Astrocyte of the spinal cord (primary cell): ENCODE measurements around the gene CASP5.

Experiments
- DNase-seq: peaks from one replicate; pipeline ENCODE4 v3.0.0; 2011; ENCODE audit warnings: low read depth, low spot score
- H3K4me3 ChIP-seq: 2 replicates; pipeline ENCODE4 v1.5.1; 2011; ENCODE audit warnings: low read depth, mild to moderate bottlenecking, low read length, moderate library complexity
- CTCF ChIP-seq: IDR thresholded peaks from 2 replicates; pipeline ENCODE4 v1.5.1; 2012; ENCODE audit warnings: low read depth, mild to moderate bottlenecking, low read length, inconsistent platforms
- in situ Hi-C: cut with HindIII; loops from 2 replicates; pipeline ENCODE4 v1.10.0; 2017; ENCODE audit warnings: low sequenced_read_pairs

CASP5 gene

GRCh38 chr11:105000797-105001196 lies 22.2 kb downstream of the CASP5 start:
- TF ChIP-seq CTCF, result peak; percentile 47
- in situ Hi-C loops, result no loop called here
- no peak for DNase-seq
- no peak overlapping the region for H3K4me3 ChIP-seq

DNA sequence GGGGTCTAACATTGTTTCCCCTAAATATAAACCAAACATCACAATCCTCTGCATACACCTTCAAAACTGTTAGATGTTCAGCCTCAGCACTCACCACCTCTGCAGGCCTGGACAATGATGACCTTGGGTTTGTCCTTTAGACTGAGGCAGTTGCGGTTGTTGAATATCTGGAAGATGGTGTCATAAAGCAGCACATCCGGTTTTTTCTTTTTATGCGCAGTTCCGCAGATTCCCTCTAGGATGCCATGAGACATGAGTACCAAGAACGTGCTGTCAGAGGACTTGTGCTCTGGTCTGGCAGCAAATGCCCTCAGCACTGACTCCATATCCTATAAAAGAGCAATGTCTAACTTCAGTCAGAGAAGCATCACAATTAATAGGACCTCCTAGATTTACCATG lies 22.8 kb downstream of the CASP5 start:
- DNase-seq, result no peak
- in situ Hi-C loops, result no loop called here
- TF ChIP-seq CTCF, result no peak
- no peak overlapping the region for H3K4me3 ChIP-seq

GRCh38 chr11:104999721-105000120 lies 23.2 kb downstream of the CASP5 start:
- no peak overlapping the region for H3K4me3 ChIP-seq
- TF ChIP-seq CTCF, result no peak
- no peak for DNase-seq
- in situ Hi-C loops, result no loop called here

GRCh38 chr11:104997288-104997687 lies 25.7 kb downstream of the CASP5 start:
- no peak for TF ChIP-seq CTCF
- in situ Hi-C loops, result no loop called here
- no peak overlapping the region for H3K4me3 ChIP-seq
- no peak for DNase-seq

DNA sequence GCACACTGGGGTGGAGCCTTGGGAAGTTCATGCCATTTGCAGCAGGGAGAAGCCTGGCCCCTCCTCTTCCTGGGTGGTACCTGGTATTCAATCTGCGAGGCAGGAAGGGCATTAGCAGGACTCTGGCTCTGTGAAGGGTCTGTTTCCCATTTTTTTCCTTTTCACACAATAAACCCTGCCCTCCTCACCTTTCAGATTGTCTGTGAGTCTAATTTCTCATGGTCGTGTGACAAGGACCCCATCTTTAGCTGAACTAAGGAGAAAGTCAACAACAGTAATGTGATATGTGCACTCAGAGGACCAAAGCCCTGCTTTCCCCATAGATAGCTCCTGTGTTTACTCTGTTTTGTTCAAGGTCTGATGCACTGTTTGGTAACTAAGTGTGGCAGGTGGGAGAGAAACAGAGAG lies 28.0 kb downstream of the CASP5 start:
- H3K4me3 ChIP-seq, result no peak overlapping the region
- no peak for DNase-seq
- in situ Hi-C loops, result no loop called here
- TF ChIP-seq CTCF, result no peak

- no peak for TF ChIP-seq CTCF
- in situ Hi-C loops, result no loop called here
- DNase-seq, result no peak
- no peak overlapping the region for H3K4me3 ChIP-seq
Measured at GRCh38 chr11:104992781-104993180, 30.2 kb downstream of the CASP5 start.

DNA sequence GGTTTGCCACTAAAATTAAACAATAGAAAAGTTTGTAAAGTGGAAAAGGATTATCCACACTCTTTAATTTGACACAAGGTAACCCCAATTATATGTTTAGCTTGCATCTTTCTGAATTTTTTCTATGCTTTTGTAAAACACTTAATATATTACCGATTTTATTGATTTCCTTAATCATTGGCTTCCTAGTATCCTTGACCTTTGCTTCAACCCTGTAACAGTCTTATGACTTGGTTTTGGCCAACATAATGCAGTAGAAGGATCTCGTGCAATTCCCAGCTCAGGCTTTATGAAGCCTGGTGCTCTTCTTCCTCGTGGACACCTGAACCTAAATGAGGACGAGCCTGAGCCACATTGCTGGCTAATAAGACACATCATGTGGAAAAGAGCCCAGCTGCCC lies 31.0 kb downstream of the CASP5 start:
- TF ChIP-seq CTCF, result no peak
- no peak for DNase-seq
- in situ Hi-C loops, result no loop called here
- no peak overlapping the region for H3K4me3 ChIP-seq
